ENCODE data around the gene CFAP61.

The CFAP61 gene

DNA sequence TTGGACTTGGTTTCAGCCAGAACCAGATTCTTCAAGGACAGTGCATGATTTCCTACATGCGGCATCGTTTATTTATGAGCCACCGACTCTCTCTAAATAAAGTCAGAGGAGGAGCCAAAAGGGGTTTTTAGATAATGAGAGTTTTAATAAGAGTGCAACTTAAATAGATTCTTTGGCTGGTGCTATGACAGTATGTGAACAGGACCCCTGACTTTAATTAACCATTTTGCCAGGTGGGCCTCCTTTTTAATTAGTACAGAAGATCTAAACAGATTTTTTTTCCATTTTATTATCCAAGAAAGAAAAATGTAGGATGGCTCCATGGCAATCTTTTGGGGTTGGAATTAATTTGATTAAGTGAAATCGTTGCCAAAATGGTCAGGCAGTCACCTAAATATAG is 240.8 kb downstream of the CFAP61 start:
- no peak for DNase-seq

GRCh38 chr20:20293691-20294385 is 241.5 kb downstream of the CFAP61 start:
- no peak for DNase-seq

DNA sequence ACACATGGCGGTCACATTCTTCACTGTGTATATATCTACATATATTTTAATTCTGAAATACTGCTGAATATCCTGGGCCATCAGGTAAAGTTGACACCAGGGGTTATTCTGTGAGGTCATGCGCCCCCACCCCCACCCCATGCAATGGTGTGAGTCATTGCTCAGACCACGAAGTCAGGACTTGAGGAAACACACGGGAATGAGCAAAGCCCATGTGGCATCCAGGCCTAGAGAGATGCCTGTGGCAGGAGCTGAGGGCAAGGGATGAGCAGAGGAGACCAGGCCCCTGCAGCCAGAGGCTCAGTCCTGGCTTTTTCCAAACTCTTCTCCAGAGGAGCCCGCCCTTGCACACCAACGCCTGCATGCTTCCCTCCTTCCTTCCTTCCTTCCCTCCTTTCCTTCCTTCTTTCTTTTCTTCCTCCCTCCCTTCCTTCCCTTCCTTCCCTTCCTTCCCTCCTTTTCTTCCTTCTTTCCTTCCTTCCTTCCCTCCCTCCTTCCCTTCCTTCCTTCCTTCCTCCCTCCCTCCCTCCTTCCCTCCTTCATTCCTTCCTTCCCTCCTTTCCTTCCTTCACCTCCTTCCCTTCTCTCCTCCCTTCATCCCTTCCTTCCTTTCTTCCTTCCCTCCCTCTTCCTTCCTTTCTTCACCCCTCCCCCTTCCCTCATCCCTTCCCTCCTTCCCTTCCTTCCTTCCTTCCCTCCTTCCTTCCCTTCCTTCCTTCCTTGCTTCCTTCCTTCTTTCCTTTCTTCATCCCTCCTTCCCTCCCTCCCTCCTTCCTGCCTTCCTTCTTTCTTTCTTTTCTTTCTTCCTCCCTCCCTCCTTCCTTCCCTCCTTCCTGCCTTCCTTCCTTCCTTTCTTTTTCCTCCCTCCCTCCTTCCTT is 243.5 kb downstream of the CFAP61 start:
- DNase-seq = no peak

- DNase-seq = no peak
Observed at GRCh38 chr20:20297181-20297580, 244.8 kb downstream of the CFAP61 start.

GRCh38 chr20:20297752-20298151 is 245.4 kb downstream of the CFAP61 start:
- no peak for DNase-seq

DNA sequence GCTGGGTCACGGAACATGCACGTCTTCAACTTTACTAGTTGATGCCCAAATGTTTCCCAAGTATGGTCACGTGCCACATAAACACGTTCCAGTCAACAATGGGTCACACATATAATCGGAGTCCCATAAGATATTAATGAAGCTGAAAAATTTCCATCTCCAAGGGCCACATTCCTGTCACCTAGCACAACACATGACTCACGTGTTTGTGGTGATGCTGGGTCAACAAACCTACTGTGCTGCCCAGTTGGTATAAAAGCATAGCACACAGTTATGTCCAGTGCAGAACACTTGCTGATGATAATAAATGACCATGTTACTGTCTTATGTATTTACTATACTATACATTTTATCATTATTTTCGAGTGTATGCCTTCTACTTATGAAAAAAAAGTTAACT is 247.6 kb downstream of the CFAP61 start:
- no peak for DNase-seq

- DNase-seq = no peak
Observed at GRCh38 chr20:20303320-20303719, 251.0 kb downstream of the CFAP61 start.

- DNase-seq = no peak
Observed at GRCh38 chr20:20303742-20304141, 251.4 kb downstream of the CFAP61 start.

DNA sequence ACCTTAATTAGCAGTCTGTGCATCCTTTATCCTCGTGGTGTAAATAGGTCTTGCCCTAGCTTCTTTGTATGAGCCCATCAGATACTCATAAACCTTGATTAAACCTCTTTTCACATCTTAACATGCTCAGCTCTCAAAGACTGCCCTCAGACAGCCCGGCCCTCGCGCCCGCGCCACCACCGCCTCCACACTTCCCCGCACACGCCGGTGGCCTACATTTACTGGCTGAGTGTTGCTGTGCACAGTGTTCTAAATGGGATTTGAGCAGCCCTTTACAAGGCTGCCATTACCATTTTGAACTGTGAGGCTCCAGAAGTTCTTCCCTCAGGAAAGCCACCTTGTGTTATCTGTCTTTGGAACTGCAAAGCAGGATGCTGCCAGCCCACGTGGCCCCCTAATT is 252.6 kb downstream of the CFAP61 start:
- no peak for DNase-seq

DNA sequence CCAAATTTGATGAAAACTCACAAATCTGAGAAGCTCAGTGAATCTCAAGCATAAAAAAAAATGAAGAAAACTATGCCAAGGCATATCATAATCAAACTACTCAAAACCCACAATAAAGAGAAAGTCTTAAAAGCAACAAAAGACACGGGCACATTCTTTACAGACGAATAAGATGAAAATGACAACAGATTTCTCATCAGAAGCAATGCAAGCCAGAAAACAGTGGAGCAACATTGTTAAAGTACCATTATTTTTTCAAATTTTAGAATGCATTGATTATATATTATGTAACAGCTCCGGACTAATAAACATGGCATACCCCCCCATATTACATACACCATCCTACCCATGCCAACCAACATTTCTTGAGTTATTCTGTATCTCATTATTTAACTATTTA is 260.2 kb downstream of the CFAP61 start:
- no peak for DNase-seq

DNA sequence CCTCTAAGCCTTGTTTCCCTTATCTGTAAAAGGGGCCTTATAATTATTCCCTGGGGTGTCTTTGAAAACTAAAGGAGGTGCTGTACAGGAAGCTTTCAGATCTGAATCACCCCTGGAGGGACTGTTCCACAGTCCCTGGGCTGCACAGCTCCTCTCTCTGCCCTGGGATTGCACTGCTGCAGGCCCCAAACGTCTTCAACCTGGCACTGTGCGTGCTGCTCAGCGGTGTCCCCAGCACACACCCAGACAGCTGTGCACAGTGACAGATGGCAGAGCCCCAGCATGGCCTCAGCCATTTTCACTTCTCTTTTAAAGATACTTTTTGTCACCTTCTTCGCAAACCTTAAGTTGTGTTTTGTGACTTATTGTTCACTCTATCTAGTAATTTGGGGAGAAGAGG is 264.9 kb downstream of the CFAP61 start:
- DNase-seq = no peak

DNA sequence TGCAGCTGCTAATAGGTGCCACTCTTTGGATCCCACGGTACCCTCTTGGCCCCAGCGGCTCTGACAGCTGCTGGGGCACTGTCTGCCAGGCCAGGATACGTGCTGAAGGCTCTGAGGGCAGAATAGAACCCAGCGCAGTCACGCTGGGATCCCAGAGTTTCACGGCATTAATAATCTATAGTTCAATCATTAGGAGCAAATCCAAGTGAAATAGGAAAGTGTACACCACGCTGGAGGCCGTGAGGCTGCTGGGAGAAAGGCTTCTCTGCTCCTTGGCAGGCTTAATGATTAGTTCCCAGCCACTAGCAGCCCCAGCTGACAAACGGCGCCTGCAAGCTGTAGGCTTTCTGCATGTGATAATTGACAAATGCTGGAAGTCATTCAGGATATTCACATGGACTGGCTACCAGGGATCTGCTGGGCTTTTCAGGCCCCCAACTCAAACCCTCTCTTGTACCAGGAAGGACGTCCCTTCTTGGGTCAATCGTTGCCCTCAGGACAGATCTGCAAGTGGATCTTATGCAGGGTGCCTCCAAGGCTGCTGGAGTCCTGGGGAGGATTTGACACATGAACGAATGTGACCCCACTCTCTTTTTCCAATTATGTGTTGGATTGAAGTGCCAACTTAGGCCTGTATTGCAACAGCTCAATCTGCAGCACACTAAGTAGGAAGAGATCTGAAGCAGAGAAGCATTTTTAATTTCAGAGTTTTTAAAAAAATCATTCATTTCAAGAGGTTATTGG is 265.5 kb downstream of the CFAP61 start:
- DNase-seq = no peak

- no peak for DNase-seq
Observed at GRCh38 chr20:20318365-20319161, 266.2 kb downstream of the CFAP61 start.

DNA sequence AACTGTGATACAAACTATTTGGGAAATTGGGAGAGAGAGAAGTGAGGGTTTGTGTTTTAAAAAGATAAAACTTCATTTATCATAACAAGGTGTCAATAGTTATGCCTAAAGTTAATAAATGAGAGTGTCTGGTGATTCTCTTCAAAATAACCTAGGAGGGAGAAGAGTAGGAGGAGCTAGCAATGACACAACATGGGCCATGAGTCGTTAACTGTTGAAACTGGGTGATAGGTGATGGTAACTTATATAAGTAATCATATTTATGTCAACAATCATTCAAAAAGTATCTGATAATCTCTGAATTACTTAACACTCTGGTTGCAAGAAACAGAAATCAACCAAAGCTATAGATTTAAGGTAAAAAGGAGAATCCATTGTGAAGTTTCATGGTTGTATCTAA is 268.8 kb downstream of the CFAP61 start:
- DNase-seq = no peak

DNA sequence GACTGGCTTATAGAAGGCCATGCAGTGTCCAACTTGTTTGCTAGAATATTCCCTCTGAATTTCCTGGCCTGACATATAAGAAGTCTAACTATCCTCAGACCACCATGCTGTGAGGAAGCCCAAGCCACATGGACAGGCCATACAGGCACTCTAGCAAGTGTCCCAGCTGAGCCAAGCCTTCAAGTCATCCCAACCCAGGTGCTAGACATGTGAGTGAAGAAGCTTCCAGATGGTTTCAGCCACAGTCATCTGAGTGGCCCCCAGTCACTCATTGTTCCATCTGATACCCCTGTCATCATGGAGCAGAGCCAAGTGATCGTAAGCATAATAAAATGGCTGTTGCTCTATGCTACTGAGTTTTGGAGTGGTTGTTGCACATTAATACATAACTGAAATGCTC is 269.6 kb downstream of the CFAP61 start:
- no peak for DNase-seq

- DNase-seq = no peak
Observed at GRCh38 chr20:20322912-20323311, 270.6 kb downstream of the CFAP61 start.

DNA sequence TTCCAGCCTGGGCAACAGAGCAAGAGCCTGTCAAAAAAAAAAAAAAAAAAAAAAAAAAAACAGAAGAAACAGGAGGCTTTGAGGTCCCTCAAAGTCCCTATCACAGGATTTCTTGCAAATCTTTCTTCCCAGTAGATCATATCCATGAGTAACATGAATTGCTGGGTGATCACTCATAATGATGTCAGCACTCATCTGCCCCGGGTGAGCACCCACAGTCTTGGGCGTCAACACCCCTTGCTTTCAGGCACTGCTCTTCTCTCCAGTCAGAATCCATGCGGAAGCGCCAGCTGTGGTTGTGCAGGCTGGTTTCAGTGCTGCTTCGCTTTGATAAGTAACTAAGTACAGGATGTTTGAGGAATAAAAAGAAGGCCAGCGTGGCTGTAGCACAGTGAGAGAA is 275.4 kb downstream of the CFAP61 start:
- DNase-seq = no peak

- no peak for DNase-seq
Observed at GRCh38 chr20:20329564-20329963, 277.2 kb downstream of the CFAP61 start.

DNA sequence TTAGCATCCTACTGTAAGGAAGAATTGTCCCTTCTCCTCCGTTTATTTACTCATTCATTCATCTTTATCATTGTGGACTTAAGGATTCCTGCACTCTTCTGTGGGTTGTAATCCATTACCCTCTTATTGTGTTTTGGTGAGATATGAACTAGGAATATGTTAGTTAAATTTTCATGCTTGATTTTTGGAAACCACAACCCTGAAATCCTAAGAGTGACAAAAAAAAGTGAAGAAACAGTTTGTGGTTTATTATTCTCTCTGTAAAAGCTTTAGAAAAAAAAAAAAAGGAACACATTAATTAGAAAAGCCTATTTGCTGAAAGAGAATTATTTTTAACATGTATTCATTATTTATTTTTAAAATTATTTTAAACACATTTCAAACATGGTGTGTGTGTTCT is 278.8 kb downstream of the CFAP61 start:
- no peak for DNase-seq

GRCh38 chr20:20331817-20332216 is 279.5 kb downstream of the CFAP61 start:
- DNase-seq = no peak

- DNase-seq = no peak
Observed at GRCh38 chr20:20333866-20334265, 281.5 kb downstream of the CFAP61 start.

- DNase-seq = no peak
Observed at GRCh38 chr20:20334489-20334888, 282.2 kb downstream of the CFAP61 start.

Data from NCI-H2107 (cell line).